Activated gamma-delta T cell treated with anti-CD3 and anti-CD28 coated beads, Interleukin-2, amount 50 U/mL, for 16 hours (primary cell): ENCODE measurements around the gene ZMYND10.
A peak's percentile ranks its signal among the peaks of the same experiment; 100 is the strongest.

ENCODE experiments used
- DNase-seq: peaks from one replicate; pipeline ENCODE4 v3.0.0-alpha.2; 2020; ENCODE audit warnings: low read depth

Gene ZMYND10

GRCh38 chr3:50302095-50303012, 43.2 kb downstream of the ZMYND10 start:
- no peak for DNase-seq

GRCh38 chr3:50300681-50301254, 44.8 kb downstream of the ZMYND10 start:
- no peak for DNase-seq

- no peak for DNase-seq
Measured at GRCh38 chr3:50299929-50300680, 45.4 kb downstream of the ZMYND10 start.

- no peak for DNase-seq
Measured at GRCh38 chr3:50299638-50299928, 45.9 kb downstream of the ZMYND10 start.

- DNase-seq, result peak; percentile 97
Measured at GRCh38 chr3:50298836-50299637, 46.5 kb downstream of the ZMYND10 start, which contains the start of the genes HYAL3 and NAA80. HYAL3 (minus strand) TSS chr3:50299405; CDS start chr3:50295602, 3,803 bp downstream. NAA80 (minus strand) TSS chr3:50299405; CDS start chr3:50297463, 1,942 bp downstream.

- no peak for DNase-seq
Measured at GRCh38 chr3:50297896-50298725, 47.4 kb downstream of the ZMYND10 start.

- no peak for DNase-seq
Measured at GRCh38 chr3:50297384-50297775, 48.2 kb downstream of the ZMYND10 start.

- no peak for DNase-seq
Measured at GRCh38 chr3:50296721-50297383, 48.7 kb downstream of the ZMYND10 start.

GRCh38 chr3:50295553-50296431, 49.7 kb downstream of the ZMYND10 start:
- no peak for DNase-seq

- no peak for DNase-seq
Measured at GRCh38 chr3:50294492-50295403, 50.8 kb downstream of the ZMYND10 start.

- no peak for DNase-seq
Measured at GRCh38 chr3:50294089-50294488, 51.4 kb downstream of the ZMYND10 start.

GRCh38 chr3:50293079-50293801, 52.3 kb downstream of the ZMYND10 start:
- DNase-seq, result no peak

- peak; percentile 94 for DNase-seq
Measured at GRCh38 chr3:50292159-50293078, 53.1 kb downstream of the ZMYND10 start, which contains the start of gene IFRD2. IFRD2 (minus strand) TSS chr3:50292429; CDS start chr3:50292274, 155 bp downstream.
